OCI-LY1 (cell line): ENCODE measurements around the gene PMEPA1.

ENCODE experiments used
- CTCF ChIP-seq: fragments of 200-600 bp; sonication (generic), shearing (Covaris generic); IDR thresholded peaks from 2 replicates; pipeline ENCODE4 v1.5.1; 2017; ENCODE audit warnings: mild to moderate bottlenecking, antibody characterized with exemption, low read length, moderate library complexity, mixed read lengths
- EZH2 ChIP-seq: fragments of 200-600 bp; sonication (generic), shearing (Covaris generic); IDR thresholded peaks from 2 replicates; pipeline ENCODE4 v1.8.0; 2017; ENCODE audit warnings: borderline replicate concordance, mixed run types, mild to moderate bottlenecking, antibody characterized with exemption, low read length, moderate library complexity, mixed read lengths

GRCh38 chr20:57747861-57748481 lies 38.2 kb upstream of the PMEPA1 start:
- TF ChIP-seq CTCF (no peak), EZH2 (no peak)
